ENCODE results near the gene KLHL5. TPM values are rescaled to one million over a fixed set of nuclear protein-coding genes. Genes with fewer than 3 reads are reported as not detected.

The KLHL5 gene, protein sequence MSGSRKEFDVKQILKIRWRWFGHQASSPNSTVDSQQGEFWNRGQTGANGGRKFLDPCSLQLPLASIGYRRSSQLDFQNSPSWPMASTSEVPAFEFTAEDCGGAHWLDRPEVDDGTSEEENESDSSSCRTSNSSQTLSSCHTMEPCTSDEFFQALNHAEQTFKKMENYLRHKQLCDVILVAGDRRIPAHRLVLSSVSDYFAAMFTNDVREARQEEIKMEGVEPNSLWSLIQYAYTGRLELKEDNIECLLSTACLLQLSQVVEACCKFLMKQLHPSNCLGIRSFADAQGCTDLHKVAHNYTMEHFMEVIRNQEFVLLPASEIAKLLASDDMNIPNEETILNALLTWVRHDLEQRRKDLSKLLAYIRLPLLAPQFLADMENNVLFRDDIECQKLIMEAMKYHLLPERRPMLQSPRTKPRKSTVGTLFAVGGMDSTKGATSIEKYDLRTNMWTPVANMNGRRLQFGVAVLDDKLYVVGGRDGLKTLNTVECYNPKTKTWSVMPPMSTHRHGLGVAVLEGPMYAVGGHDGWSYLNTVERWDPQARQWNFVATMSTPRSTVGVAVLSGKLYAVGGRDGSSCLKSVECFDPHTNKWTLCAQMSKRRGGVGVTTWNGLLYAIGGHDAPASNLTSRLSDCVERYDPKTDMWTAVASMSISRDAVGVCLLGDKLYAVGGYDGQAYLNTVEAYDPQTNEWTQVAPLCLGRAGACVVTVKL
- polyA plus RNA-seq (2011; rRNA removed): 77.4 and 108 TPM in 2 replicates
- 84.5 and 88.1 TPM in 2 replicates for polyA minus RNA-seq (2011; rRNA and poly(A)+ RNA removed)

DNA sequence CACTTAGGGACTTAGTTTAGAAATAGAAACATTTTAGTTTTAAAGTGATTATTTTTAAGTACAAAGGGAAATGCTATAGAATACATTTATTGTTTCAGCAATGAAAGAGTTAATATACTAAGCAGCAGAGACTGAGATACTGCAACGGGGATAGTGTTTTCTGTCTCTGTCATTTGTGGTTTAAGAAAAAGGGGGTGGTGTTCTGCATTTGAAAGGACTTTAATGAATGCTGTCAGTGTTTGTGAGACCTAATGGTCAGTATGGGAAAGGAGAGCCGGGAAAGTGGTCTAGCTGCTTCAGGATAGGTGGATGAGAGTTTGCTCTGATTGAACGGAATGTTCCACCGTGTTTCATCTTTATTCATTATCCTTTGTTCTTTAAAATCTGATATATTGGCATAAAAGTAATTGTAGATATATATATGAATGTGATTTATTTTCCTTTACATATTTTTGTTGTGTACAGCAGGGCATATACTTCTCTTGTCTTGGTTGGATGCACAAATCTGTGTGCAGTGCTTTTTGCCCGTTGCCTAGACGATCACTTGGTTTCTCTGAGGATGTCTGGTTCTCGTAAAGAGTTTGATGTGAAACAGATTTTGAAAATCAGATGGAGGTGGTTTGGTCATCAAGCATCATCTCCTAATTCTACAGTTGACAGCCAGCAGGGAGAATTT lies at the start of gene KLHL5:
KLHL5 (plus strand) TSS at position 139 of the 676 bp plus-strand sequence; CDS start at position 560, 421 bp downstream.
- TF ChIP-seq, protein P1, sequence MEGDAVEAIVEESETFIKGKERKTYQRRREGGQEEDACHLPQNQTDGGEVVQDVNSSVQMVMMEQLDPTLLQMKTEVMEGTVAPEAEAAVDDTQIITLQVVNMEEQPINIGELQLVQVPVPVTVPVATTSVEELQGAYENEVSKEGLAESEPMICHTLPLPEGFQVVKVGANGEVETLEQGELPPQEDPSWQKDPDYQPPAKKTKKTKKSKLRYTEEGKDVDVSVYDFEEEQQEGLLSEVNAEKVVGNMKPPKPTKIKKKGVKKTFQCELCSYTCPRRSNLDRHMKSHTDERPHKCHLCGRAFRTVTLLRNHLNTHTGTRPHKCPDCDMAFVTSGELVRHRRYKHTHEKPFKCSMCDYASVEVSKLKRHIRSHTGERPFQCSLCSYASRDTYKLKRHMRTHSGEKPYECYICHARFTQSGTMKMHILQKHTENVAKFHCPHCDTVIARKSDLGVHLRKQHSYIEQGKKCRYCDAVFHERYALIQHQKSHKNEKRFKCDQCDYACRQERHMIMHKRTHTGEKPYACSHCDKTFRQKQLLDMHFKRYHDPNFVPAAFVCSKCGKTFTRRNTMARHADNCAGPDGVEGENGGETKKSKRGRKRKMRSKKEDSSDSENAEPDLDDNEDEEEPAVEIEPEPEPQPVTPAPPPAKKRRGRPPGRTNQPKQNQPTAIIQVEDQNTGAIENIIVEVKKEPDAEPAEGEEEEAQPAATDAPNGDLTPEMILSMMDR (IDR thresholded peaks at IDR 0.05; ENCODE audit: insufficient read depth, low read depth, low read length): no peak
- DNase-seq (ENCODE audit: low read depth): no peak
- ChIA-PET CTCF (interaction anchor here (1.4 kb wide), 1 partner anchor 73 kb away, joined by 3 read pairs; no protein-coding TSS in a partner anchor), POLR2A (no interaction called here)
- no peak within 1 kb of the TSS for H3K4me3 ChIP-seq (ENCODE audit: low read depth, low read length)
- H3K36me3 ChIP-seq (ENCODE audit: control insufficient read depth, insufficient read depth, low read length): no peaks in the 10 kb centered on the region
- no peaks in the 10 kb centered on the region for H3K27me3 ChIP-seq (ENCODE audit: control insufficient read depth, insufficient read depth, low read length)

GRCh38 chr4:39014028-39014427 lies 48.0 kb upstream of the KLHL5 start:
- no peak for DNase-seq (ENCODE audit: low read depth)
- Histone ChIP-seq H3K4me3 (ENCODE audit: low read depth, low read length) (no peak overlapping the region), H3K36me3 (ENCODE audit: control insufficient read depth, insufficient read depth, low read length) (no peaks in the 10 kb centered on the region), H3K27me3 (ENCODE audit: control insufficient read depth, insufficient read depth, low read length) (no peaks in the 10 kb centered on the region)
- TF ChIP-seq, protein P1 (IDR thresholded peaks at IDR 0.05; ENCODE audit: insufficient read depth, low read depth, low read length): no peak
- POLR2A ChIA-PET: no interaction called here
- CTCF ChIA-PET: interaction anchor here (0.7 kb wide), 1 partner anchor 11 kb away, joined by 3 read pairs; no protein-coding TSS in a partner anchor

- TF ChIP-seq, protein P1 (IDR thresholded peaks at IDR 0.05; ENCODE audit: insufficient read depth, low read depth, low read length): no peak
- Histone ChIP-seq H3K27me3 (ENCODE audit: control insufficient read depth, insufficient read depth, low read length) (no peaks in the 10 kb centered on the region), H3K4me3 (ENCODE audit: low read depth, low read length) (no peak overlapping the region), H3K36me3 (ENCODE audit: control insufficient read depth, insufficient read depth, low read length) (no peaks in the 10 kb centered on the region)
- ChIA-PET POLR2A (no interaction called here), CTCF (no interaction called here)
- DNase-seq (ENCODE audit: low read depth): no peak
Measured at GRCh38 chr4:39020130-39020529, 41.9 kb upstream of the KLHL5 start.

DNA sequence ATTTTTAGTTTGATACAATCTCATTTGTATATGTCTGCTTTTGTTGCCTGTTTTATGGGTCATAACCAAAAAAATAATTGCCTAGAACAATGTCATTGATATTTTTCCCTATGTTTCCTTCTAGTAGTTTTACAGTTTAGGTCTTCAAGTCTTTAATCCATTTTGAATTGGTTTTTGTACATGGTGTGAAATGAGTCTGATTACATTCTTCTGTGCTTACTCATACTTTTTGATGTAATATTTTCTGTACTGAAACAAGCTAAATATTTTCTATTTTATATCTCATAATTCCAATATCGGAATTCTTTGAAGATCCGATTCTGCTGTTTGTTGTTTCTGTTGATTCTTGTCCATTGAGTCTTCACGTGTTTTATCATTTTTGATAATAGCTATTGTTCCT lies 40.4 kb upstream of the KLHL5 start:
- DNase-seq (ENCODE audit: low read depth): no peak
- Histone ChIP-seq H3K36me3 (ENCODE audit: control insufficient read depth, insufficient read depth, low read length) (no peaks in the 10 kb centered on the region), H3K4me3 (ENCODE audit: low read depth, low read length) (no peak overlapping the region), H3K27me3 (ENCODE audit: control insufficient read depth, insufficient read depth, low read length) (no peaks in the 10 kb centered on the region)
- CTCF ChIA-PET: no interaction called here
- POLR2A ChIA-PET: no interaction called here
- TF ChIP-seq, protein P1 (IDR thresholded peaks at IDR 0.05; ENCODE audit: insufficient read depth, low read depth, low read length): no peak

DNA sequence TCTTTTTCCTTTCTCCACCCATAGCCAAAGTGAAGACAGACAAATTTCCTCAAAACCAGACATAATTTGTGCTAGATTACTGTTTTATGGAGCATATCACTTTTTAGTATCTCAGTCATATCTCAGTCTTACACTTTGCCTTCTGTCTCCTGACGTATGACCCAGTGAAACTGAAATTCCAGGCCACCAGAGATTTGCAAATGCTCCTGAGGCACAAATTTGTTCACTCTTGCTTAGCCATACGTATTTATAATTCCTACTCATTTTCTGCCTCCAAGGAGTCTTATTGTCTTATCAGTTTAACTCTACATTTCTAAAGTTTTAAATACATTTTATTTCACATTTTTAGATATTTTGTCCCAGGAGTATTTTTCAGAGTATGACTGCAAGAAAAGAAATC lies 39.8 kb upstream of the KLHL5 start:
- TF ChIP-seq, protein P1 (IDR thresholded peaks at IDR 0.05; ENCODE audit: insufficient read depth, low read depth, low read length): no peak
- H3K36me3 ChIP-seq (ENCODE audit: control insufficient read depth, insufficient read depth, low read length): no peaks in the 10 kb centered on the region
- no peaks in the 10 kb centered on the region for H3K27me3 ChIP-seq (ENCODE audit: control insufficient read depth, insufficient read depth, low read length)
- H3K4me3 ChIP-seq (ENCODE audit: low read depth, low read length): no peak overlapping the region
- CTCF ChIA-PET: no interaction called here
- POLR2A ChIA-PET: no interaction called here
- DNase-seq (ENCODE audit: low read depth): no peak
